ENCODE results near the gene HHAT.
"Not testable (repeated sequence)": the region's sequence is repeated elsewhere in the genome, so short reads cannot be mapped to it uniquely, and the experiment has no call there.

The HHAT gene

GRCh38 chr1:210315529-210315928, 13.2 kb upstream of the HHAT start:
- no peak for DNase-seq

- DNase-seq: no peak
These were observed 7.6 kb upstream of the HHAT start for GRCh38 chr1:210321131-210321530.

- DNase-seq: no peak
These were observed 7.2 kb upstream of the HHAT start for GRCh38 chr1:210321552-210321951.

GRCh38 chr1:210323957-210324356, 4.7 kb upstream of the HHAT start:
- no peak for DNase-seq

- DNase-seq: no peak
These were observed 3.6 kb upstream of the HHAT start for GRCh38 chr1:210325026-210325670.

- DNase-seq: no peak
These were observed 513 bp upstream of the HHAT start for GRCh38 chr1:210328032-210328745.

- no peak for DNase-seq
These were observed 1.7 kb downstream of the HHAT start for GRCh38 chr1:210330279-210330866.

GRCh38 chr1:210332233-210332632, 3.5 kb downstream of the HHAT start:
- no peak for DNase-seq

GRCh38 chr1:210332719-210333398, 4.2 kb downstream of the HHAT start:
- DNase-seq: no peak

GRCh38 chr1:210335001-210335400, 6.3 kb downstream of the HHAT start:
- no peak for DNase-seq

GRCh38 chr1:210336362-210336761, 7.7 kb downstream of the HHAT start:
- no peak for DNase-seq

- no peak for DNase-seq
These were observed 10.8 kb downstream of the HHAT start for GRCh38 chr1:210339500-210339899.

- DNase-seq: no peak
These were observed 11.6 kb downstream of the HHAT start for GRCh38 chr1:210340311-210340710.

- no peak for DNase-seq
These were observed 12.1 kb downstream of the HHAT start for GRCh38 chr1:210340841-210341240.

- DNase-seq: no peak
These were observed 14.5 kb downstream of the HHAT start for GRCh38 chr1:210342986-210343780.

- DNase-seq: no peak
These were observed 16.0 kb downstream of the HHAT start for GRCh38 chr1:210344706-210345105.

- peak; percentile 18 for DNase-seq
These were observed 18.4 kb downstream of the HHAT start for GRCh38 chr1:210347112-210347511.

GRCh38 chr1:210351496-210351895, 22.8 kb downstream of the HHAT start:
- DNase-seq: no peak

- no peak for DNase-seq
These were observed 23.9 kb downstream of the HHAT start for GRCh38 chr1:210352575-210352974.

- not testable (repeated sequence) for DNase-seq
These were observed 25.6 kb downstream of the HHAT start for GRCh38 chr1:210354305-210354704.

- no peak for DNase-seq
These were observed 29.9 kb downstream of the HHAT start for GRCh38 chr1:210358626-210359025.

- no peak for DNase-seq
These were observed 30.6 kb downstream of the HHAT start for GRCh38 chr1:210359255-210359654.

Data from fibroblast of skin of right quadriceps (primary cell).